Measurements from ENCODE around the gene BCL2L2.
"Not testable (repeated sequence)": the region's sequence is repeated elsewhere in the genome, so short reads cannot be mapped to it uniquely, and the experiment has no call there.

The BCL2L2 gene, protein sequence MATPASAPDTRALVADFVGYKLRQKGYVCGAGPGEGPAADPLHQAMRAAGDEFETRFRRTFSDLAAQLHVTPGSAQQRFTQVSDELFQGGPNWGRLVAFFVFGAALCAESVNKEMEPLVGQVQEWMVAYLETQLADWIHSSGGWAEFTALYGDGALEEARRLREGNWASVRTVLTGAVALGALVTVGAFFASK

DNA sequence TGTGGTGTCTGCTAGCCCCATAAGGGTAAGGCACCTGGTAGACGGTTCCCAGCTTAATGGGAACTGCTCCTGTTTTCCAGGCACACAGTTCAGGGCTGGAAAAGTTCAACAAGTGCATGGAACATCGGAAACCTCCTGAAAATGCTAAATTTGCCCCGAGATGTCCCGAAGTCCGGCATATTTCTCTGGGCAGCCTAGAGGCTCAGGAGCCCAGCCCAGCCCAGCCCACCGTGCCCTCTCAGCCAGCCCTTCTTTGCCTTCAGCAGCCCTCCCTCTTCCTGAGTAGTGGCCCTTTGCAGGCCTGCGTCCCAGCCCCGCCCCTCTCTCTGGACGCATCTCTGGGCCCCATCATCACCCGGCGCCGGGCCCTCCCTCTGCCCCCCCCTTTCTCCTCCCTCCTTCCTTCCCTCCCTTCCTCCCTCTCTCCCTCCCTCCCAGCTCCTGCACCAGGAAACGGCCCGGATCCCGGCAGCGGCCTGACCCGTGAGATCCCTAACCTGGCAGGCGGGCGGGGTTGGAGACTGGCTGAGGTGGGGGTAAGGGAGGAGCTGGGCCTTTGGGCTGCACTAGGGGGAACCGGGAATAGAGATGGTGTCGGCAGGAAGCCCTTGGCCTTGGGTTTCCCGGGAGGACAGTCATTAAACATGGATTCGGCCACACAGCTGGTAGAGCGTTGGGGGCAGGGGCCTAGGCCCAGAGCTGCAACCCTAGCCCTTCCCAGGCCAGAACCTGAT lies at the start of gene BCL2L2:
Gene BCL2L2 (plus strand): TSS at position 422 of the 734 bp plus-strand sequence. CDS start 935 bp downstream, outside the sequence.
- DNase-seq (ENCODE audit: low read depth, low spot score), result peak; percentile 96

DNA sequence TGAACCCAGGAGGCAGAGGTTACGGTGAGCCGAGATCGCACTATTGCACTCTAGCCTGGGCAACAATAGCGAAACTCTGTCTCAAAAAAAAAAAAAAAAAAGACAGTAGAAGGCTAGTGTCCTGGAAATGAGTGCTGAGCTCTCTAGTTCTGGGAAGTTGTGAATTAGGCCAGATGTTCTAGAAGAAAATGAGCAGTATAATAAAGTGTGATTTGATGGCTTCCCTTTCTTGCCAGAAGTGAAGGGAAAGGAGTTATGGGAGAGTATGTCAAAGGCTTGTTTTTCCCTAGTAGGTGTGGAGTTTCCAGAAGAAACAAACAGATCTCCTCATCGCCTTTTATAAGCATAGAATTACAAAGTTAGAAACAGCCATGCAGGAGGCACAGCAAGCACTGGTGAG lies 48.4 kb upstream of the BCL2L2 start:
- DNase-seq (ENCODE audit: low read depth, low spot score), result no peak

DNA sequence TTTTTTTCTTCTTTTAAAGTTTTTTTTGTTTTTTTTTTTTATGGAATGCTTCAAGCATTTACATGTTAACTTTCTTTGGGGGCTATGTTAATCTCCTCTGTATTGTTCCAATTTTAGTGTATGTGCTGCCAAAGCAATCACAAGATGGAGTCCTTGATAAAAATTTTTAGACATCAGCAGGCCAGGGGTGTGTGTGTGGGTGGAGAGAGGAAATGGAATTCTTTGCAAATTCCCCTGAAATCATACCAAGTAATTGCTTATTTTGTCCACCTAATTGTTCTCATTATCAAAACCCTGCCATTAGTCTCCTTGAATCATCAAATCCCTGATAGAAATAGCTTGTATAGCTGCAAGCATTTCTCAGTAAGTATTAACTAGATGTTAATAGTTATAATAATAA lies 47.2 kb upstream of the BCL2L2 start:
- DNase-seq (ENCODE audit: low read depth, low spot score), result no peak

DNA sequence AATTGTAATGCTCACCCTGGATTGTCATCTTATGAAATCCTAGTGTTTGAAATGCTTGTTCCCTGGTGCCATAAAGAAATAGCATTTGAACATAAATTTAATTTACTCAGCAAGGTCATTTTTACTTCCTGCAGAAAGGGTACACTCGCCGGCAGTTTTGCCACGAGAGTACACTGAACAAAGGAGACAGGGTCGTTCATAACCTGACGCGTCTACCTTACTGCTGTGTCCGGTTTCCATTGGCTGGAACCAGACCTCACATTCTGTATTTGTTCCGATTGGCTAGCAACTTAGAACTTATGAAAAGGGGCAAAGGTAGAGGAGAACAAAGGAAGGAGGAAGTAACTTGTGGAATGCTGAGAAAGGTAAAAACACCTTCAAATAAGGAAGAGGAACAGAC lies 45.8 kb upstream of the BCL2L2 start:
- DNase-seq (ENCODE audit: low read depth, low spot score), result not testable (repeated sequence)

DNA sequence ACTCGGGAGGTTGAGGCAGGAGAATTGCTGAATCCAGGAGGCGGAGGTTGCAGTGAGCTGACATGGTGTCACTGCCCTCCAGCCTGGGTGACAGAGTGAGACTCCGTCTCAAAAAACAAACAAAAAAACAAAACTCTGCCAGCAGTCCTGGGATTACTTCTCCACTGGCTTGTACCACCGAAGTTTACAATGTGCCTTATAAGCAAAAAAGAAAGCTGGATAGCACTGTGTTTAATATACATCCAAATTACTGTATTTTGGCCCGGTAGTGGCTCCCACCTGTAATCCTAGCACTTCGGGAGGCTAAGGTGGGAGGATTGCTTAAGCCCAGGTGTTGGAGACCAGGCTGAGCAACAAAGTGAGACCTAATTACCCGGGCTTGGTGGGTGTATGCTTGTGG lies 37.4 kb upstream of the BCL2L2 start:
- no peak for DNase-seq (ENCODE audit: low read depth, low spot score)

DNA sequence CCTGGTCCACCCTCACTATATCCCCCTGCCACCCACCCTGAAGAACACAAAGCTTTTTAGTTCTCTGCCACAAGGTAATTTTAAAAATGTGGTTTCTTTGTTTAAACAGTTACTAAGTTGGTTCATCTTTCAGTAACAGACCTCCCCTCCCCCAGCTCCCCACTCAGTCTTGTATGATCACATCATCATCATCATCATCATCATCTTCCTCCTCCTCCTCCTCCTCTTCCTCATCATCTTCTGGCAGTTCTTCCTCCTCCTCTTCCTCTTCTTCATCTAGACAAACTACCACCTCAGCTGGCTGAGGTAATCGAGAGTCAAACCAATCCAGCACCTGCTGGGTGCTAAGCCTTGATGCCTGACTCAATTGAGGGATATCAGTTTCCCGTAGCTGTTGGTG lies 31.2 kb upstream of the BCL2L2 start:
- no peak for DNase-seq (ENCODE audit: low read depth, low spot score)

DNA sequence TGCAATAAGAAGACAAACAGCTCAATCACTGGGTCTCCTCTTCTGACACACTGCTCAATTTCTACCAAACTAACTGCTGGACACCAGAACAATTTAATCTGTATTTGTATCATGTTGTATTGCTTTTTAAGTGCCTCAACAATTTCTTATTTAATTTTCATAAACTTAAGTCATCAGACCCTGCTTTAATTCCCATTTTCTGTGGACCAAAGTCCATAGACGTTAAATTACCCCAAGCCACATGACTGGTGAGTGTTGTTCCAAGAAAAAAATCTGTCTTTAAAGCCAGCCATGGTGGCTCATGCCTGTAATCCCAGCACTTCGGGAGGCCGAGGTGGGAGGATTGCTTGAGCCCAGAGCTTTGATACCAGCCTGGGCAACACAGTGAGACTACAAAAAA lies 29.4 kb upstream of the BCL2L2 start:
- no peak for DNase-seq (ENCODE audit: low read depth, low spot score)

DNA sequence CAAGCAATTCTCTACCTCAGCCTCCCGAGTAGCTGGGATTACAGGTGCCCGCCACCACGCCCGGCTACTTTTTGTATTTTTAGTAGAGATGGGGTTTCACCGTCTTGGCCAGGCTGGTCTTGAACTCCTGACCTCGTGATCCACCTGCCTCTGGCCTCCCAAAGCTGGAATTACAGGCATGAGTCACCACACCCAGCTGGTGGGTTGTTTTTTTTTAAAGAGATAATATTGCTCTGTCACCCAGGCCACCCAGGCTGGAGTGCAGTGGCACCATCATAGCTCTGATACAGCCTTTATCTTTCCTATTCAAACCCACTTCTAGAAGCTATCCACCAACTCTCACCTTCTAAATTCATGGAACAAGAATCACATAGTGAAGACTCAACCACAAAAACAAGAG lies 28.7 kb upstream of the BCL2L2 start:
- DNase-seq (ENCODE audit: low read depth, low spot score), result not testable (repeated sequence)

DNA sequence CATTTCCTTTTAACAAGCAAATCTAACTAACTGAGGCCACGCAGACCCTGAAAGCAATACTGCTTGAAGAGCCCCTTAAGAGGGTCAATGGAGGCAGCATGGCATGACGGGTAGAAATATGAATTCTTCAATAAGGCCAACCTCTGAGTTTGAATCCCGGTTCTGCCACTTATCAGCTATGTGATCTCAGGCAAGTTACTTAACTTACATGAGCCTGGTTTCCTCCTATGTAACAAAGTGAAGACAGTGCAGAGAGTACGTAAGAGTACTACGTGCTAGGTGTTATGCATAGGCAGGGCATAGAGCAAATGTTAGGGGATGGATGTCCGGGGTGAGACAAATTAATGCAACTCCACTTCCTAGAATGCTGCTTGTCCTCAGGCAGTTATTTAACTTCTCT lies 25.4 kb upstream of the BCL2L2 start:
- DNase-seq (ENCODE audit: low read depth, low spot score), result no peak

DNA sequence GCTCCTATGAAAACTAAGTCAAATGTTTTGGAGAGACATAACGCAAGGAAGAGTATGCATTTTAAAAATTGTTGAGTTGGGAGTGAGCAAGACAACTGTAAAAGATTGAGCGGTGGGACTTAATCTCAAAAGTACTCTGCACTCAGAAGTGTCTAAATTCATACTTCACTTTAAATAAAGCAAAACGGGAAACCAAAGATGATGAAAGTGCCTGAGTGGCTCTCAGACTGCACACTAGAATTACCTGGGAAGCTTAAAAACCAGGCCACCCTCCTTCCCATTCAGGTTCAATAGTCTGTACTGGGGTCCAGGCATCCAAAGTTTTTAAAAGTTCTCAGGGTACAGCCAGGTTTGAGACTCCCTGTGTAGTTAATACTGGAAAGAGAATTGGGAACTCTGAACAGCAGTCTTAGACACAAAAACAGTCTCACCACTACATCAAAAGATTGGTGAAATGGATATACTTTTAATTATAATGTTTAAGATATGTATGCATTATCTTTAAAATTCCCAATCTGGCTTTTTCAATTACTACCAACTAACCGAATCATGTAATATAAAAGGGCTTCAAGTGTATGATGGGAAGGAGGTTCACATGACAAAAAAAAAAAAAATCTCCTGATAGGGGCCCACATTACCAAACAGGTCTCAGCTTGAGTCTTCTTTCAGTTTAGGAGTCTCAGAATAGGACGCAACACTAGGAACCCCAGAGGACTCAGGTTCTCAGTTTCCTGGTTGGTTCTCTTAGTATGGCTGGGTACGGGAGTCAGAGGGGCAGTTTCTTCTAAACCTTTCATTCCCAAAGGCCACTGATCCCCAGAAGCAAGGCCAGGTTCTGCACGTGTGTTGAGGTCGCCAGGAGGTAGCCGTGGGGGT lies 21.7 kb upstream of the BCL2L2 start:
- DNase-seq (ENCODE audit: low read depth, low spot score), result peak; percentile 21

DNA sequence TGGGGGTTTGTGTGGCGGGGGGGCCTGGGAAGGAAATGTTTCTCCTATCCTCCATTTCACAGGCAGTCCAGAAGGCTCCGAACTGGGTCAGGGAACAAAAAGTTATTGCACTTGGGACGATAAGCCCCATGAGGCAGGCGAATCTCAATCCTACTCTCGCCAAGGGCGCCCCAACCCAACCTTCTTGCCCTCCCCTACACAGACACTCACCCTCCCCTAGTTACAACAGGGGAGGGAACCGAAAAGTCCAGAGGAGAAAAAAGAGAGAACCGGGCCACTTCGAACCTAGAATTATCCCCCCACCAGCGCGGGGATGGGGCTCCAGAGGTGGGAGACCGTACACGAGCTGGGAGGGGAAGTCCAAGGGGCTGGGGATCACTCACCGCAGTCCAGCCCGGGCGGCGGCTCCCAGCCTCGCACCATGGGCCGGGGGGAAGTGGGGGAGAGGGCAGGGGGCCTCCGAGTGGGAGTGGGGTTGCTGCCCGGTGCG lies 21.1 kb upstream of the BCL2L2 start:
- DNase-seq (ENCODE audit: low read depth, low spot score), result no peak

DNA sequence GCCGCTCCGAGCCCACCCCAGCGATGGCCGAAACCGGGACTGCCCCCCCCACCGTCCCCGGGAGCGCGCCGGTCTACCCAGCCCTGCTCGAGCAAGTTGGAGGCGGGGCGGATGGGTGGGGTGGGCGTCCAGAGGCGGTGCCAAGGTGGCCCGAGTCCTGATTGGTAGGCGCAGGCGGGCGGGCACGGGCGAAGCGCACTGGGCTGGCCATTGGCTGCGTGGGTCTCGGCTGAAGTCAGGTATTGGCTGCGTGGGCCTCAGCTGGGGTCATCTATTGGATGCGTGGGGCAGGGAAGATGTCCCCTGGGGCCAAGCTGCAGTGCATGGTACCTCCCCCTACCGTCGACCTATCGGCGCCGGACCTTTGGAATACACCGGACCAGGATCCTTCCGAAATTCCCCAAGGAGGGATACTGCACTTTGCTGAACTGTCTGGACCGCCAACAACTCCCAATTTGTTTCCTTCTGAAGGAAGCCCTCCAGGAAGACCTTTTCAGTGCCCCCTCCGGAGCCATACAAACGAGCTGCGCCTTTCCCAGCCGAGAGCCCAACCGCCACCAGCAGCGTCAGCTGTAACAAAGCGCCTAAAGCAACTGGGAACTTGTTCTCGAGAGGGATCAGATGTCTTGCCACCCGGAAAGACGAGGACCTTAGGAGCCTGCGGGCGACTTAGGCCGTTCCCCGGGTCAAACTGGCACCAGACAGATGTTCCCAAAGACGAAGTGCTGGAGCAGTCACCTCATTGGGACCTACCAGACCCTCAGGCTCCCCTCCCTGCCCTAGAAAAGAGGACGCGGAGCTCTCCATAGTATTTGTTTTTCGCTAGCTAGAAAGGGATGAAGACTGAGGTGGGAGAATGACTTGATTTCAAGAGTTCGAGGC lies 20.4 kb upstream of the BCL2L2 start, which contains the start of gene HOMEZ:
Gene HOMEZ (minus strand): TSS at position 113 of the 882 bp plus-strand sequence. CDS start 180 bp downstream, outside the sequence.
- peak; percentile 99 for DNase-seq (ENCODE audit: low read depth, low spot score)

DNA sequence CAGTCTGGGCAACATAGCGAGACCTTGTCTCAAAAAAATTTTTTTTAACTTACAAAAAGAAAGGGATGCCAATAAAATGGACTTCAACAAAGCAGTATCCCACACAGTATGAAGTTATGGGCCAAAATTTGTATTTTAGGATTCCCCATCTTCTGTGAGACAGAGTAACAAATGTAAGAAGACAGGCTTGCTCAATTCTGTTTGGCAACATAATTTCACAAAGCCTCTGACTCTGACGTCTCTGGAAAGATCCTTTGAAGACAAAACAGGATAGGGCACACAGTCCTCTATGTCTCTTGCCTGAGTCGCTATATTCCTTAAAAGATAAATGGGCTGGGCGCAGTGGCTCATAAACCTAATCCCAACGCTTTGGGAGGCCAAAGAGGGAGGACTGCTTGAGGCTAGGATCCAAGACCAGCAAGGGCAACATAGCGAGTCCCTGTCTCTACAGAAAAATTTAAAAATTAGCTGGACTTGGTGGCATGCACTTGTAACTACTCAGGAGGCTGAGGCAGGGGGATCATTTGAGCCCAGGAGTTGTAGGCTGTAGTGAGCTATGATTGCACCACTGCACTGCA lies 19.6 kb upstream of the BCL2L2 start:
- DNase-seq (ENCODE audit: low read depth, low spot score), result no peak

DNA sequence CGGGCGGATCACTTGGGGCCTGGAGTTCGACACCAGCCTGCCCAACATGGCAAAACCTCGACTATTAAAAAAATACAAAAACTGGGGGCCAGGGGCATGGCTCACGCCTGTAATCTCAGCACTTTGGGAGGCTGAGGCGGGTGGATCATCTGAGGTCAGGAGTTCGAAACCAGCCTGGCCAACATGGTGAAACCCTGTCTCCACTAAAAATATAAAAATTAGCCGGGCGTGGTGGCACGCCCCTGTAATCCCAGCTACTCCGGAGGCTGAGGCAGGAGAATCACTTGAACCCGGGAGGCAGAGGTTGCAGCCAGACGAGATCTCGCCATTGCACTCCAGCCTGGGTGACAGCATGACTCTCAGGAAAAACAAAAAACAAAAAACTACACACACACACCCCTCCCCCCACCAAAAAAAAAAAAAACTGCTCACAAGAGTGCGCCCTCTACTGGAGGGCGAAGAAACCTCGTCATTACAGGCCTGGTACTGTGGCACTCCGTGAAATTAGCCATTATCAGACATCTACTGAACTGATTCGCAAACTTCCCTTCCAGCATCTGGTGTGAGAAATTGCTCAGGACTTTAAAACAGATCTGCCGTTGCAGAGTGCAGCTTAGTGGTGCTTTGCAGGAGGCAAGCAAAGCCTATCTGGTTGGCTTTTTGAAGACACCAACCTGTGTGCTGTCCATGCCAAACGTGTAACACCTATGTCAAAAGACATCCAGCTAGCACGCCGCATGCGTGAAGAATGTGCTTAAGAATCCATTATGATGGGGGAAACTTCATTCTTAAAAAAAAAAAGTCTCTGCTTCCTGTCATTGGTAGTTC lies 11.7 kb upstream of the BCL2L2 start:
- DNase-seq (ENCODE audit: low read depth, low spot score), result peak; percentile 70

DNA sequence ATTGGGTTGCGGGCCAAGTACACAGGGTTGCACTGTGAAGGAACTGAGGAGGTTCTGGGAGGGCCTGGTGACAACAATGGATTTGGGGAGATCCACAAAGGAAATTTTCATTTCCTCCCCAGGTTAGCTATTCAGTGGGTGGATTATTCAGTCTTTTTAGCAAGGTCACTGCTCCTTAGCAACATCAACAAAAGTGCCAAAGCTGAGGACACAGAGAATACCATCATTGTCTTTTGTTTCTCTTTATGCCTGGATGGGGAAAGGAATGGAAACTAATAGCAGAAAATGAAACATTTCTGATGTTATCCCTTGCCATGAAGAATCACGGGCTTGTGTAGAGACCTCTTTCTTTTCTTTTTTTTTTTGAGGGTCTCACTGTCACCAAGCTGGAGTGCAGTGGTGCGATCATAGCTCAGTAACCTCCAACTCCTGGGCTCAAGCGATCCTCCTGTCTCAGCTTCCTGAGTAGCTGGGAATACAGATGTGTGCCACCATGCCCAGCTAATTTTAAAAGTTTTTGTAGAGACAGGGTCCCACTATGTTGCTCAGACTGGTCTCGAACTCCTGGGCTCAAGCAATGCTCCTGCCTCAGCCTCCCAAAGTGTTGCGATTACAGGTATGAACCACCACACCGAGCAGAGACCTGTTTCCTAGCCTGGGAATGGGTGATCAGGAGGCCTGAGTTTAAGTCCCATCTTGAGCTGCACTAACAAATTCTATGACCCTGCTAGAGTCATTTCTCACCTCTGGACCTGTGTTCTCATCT lies 10.4 kb upstream of the BCL2L2 start:
- no peak for DNase-seq (ENCODE audit: low read depth, low spot score)

DNA sequence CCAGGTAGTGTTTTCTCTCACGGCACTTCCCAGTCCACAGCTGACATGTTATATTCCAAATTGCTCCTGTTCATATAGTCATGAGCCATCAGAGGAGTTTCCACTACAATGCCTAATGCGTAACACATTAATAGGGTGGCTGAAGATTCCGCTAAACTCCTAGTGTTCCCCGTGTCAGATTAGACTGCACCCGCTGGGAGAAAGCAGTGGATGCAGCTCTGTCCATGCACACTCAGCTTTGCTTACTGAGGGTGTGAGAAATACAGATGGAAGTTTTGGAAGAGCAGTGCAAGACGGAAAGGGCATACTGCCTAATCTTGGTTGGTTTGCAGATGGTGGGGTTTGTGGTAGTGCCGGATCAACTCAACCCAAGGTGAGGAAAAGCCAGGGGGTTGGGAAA lies 9.5 kb upstream of the BCL2L2 start:
- no peak for DNase-seq (ENCODE audit: low read depth, low spot score)

DNA sequence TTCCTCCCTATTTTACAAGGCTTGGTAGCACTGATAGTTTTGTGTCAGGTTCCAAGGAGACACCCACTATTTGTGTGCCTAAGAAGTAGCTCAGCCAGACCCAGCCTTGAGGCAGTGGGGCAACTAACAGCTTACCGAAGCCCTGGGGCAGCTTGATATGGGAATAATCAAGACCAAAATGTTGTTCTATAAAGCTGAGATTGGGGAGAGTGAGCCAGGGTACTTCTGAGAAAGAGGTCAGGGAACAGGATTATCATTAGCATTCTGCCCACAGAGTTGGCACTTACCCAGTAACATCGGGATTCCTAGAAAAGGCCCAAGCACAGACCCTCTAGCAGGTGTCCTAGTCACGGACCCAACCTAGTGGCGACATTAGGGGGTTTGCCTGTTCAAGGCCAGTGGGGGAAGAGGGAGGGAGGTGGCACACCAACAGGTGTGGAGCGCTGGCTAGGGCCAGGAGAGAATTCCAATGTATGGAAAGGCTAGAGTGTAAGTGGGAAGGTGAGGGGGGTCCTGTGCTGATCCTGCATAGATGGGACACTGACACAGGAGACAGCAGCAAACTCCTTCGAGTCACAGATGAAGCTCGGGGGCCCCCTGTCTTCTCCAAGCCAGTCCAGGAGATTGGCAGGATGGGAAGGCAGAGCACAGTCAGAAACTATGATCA lies 8.9 kb upstream of the BCL2L2 start:
- DNase-seq (ENCODE audit: low read depth, low spot score), result peak; percentile 15

DNA sequence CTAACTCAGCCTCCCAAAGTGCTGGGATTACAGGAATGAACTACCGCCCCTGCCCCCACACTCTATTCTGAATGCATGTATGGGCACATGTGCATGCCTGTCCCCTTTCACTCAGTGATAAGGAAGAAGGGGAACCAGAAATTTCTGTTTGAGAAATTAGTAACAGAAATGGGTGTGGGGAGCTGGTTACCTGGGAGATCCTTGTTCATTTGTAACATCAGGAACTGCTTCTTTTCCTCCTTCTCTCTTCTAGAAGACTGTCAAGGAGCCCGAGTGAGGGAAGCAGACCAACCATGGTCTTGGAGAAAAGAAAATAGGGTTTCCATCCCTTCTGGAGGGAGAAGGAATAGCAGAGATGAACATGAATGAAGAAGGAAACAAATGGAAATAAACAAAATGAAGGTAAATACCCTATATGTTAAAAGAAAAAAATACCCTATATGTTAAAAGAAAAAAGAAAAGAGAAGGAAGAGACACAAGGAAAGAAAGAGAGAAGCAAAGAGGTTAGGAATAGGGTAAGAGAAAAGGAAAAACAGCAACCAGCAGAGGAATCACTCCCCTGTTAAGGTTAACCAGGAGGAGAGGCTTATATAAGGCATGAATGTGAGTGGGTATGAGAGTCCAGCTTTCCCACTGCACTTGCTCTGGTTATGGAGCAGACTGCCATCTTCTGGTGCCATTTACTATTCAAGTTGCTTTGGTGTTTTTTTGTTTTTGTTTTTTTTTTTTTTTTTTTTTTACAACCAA lies 7.2 kb upstream of the BCL2L2 start:
- peak; percentile 63 for DNase-seq (ENCODE audit: low read depth, low spot score)
